Activated CD4-positive, alpha-beta T cell treated with anti-CD3 and anti-CD28 coated beads, Interleukin-2, Interleukin-4, amounts not matched to agents 100 ng/mL and 50 ng/mL, durations not matched to agents 16 hours and 8 hours (primary cell): ENCODE results near the gene SUFU.
A peak's percentile ranks its signal among the peaks of the same experiment; 100 is the strongest.

ENCODE experiments used
- DNase-seq: peaks from one replicate; pipeline ENCODE4 v3.0.0-alpha.2; 2020; ENCODE audit warnings: low spot score

The SUFU gene

DNA sequence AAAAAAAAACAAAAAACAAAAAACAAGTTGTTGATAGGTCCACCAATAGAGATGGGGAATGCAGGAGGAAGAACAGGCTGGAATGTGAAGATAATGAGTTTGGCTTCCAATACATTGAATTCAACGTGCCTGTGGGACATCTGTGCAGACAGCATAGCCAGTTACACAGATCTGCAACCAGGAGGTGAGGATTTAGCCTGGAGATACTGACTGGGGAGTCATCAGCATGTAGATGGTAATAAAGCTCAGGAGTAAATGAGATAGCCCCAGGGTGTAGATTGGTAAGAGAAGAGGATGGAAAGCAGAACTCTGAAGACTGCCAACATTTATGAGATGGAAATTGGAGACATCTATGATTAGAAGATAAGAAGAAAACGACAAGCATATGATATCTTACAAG is 135.8 kb downstream of the SUFU start:
- DNase-seq: no peak

DNA sequence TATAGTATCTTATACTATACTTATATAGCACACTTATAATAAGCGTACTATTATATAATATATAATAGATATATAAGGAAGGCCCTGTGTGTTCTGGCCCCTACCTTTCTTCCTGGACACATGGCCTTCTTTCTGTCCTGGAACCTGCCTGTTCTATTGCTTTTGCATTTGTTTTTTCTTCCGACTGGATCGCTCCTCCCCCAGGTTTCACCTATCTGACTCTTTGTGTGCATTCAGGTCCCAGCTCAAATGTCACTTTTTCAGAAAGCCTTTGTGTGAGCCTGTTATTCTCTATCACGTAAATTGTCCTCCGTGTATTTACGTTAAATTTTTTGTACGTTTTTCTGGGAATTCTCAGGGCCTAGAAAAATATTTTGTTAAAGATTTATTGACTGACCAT is 137.6 kb downstream of the SUFU start:
- DNase-seq: no peak

DNA sequence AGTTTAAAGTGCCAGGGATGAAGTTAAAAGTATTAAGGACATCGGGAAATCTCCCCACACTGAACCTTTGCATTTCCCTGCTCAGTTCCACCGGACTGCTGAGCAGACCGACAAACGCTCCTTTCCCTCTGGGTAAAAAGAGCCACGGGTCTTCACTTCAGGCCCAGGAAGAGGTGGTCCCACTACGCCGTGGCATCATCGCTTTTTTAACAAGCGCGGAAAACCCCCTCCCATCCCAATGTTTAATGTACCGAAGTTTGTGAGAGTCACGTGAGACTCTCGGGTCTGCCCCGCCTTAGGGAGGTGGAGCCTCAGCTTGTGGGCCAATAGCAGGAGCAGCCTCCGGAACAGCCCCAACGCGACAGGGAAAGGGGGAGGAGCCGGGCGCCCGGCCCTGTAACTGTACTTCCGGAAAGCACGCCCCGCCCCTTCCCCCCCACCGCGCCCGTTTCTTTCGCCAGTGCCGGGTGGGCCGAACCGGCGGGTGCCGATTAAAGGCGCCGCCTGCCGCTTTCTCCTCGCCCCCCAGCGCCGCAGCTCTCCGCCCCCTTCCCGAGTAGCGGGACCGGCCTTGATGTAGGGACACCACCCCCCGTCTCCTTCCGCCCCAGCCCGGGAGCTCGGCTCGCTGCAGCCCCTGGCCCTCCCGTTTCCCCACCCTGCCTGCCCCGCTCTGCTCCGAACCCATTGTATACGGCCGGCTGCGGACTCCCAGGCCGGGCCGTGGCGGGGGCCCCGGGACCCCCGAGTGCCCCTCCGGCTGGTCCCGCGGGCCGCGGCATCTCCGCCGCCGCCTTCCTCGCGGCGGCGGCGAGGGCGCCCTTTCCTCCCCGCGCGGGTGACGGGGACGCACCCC is 138.3 kb downstream of the SUFU start:
- DNase-seq: peak; percentile 99

DNA sequence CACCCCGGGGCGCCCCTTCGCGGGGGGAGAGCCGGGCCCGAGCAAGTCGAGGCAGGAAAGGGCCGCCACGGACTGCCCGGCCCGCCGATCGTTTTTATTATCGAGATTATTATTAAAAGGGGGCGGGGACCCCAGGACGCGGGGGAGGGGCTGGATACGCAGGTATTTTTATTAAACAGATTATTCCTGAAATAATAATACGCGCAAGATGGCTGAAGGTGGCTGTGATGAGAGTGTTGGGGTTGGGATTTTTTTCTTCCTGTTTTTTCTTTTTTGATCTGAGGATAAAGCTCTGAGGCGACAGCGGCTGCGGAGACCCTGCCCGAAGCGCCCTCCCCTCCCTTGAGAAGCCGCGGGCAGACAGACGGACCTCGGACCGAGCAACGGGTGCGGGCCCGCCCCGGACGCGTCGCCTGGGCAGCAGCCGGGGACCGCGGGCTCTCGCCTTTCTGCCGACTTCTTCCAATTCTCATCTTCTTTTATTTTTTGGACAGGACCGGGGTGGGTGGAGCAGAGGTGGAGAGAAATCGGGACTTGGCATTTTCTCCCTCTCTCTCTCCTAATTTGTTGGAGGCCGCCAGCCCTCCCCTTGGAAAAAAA is 139.1 kb downstream of the SUFU start:
- DNase-seq: peak; percentile 26

DNA sequence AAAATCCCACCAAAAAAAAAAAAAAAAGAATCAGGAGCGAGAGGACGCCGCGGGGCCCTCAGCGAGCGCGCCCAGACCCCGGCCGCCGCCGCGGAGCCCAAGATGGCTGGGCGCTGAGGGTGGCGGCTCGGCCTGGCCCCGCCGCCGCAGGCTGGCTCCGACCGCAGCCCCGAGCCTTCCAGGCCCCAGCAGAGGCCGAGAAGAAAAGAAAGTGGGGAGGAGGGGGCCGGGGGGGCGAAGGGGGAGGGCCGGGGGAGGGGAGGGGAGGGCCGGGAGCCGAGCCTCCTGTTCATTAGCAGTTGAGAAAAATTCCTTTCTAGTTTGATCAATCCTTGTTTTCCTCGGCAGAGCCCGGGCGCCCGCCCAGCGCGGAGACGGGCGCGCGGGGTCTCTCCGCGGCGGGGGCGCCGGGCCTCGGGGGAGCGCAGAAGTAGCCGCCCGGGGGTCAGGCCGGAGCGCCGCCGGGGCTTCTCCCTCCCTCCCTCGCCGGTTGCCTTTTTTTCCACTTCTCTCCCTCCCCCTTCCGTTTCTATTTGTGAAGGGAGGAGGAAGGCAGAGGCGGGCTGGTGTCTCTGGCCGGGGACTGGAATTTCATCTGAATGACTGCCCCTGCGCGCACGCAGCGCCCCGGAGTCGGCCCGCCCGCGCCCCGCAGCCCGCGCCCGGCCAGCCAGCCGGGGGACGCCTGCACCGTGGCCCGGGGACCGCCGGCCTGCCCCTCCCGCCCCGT is 139.7 kb downstream of the SUFU start:
- peak; percentile 59 for DNase-seq

DNA sequence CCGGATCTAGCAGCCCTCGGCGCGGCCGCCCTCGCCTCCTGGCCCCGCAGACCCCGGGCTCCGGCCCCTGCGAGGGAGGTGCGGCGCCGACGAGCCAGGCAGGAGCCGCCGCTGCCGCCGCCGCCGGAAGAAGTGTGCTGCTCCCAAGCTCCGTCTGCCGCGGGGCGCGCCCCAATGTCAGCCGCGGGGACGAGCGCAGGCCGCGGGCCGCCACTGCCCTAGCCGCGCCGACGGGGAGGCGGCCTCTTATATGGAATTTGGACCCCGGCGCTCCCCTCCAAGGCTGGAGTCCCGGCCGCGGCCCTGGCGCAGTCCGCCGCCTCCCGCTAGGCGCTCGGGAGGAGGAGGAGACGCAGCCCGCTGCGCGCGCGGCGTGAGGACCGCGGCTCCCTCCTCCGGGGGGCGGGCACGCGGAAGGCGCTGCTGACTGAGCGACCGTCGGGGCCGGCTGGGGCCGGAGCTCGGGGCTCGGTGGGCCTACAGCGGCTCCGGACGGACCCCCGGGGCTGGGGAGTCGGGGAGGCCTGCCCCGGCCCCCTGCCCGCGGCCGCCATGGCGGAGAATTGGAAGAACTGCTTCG is 140.4 kb downstream of the SUFU start, which contains the start of gene TRIM8:
TRIM8 (plus strand) TSS at position 414 of the 580 bp plus-strand sequence; CDS start at position 553, 139 bp downstream.
- peak; percentile 54 for DNase-seq

DNA sequence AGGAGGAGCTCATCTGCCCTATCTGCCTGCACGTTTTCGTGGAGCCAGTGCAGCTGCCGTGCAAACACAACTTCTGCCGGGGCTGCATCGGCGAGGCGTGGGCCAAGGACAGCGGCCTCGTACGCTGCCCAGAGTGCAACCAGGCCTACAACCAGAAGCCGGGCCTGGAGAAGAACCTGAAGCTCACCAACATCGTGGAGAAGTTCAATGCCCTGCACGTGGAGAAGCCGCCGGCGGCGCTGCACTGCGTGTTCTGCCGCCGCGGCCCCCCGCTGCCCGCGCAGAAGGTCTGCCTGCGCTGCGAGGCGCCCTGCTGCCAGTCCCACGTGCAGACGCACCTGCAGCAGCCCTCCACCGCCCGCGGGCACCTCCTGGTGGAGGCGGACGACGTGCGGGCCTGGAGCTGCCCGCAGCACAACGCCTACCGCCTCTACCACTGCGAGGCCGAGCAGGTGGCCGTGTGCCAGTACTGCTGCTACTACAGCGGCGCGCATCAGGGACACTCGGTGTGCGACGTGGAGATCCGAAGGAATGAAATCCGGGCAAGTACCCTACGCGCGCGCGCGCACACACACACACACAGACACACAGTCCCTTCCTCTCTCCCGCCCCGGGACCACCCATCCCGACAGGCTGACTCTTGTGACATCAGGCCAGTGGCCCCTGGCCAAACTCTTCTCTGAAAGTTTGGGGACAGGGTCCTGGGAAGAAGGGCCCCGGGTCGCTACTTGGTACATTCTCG is 141.0 kb downstream of the SUFU start:
- peak; percentile 68 for DNase-seq

DNA sequence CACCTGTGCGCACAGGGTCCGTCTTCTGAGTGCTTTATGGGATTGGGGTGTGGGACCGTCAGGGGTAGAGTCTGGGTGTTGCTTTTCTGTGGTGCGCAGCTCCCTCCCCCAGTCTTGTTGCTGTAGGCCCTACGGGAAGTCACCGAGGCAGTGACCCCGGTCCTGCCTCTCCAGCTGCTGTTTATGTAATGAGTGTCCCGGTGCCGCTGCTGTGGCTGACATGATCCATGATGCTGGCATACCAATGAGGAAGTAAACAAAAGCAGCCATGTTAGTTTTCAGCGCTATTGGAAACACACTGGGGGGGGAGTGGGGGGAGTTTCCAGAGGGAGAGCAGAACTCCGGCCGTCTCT is 141.6 kb downstream of the SUFU start:
- DNase-seq: peak; percentile 35

DNA sequence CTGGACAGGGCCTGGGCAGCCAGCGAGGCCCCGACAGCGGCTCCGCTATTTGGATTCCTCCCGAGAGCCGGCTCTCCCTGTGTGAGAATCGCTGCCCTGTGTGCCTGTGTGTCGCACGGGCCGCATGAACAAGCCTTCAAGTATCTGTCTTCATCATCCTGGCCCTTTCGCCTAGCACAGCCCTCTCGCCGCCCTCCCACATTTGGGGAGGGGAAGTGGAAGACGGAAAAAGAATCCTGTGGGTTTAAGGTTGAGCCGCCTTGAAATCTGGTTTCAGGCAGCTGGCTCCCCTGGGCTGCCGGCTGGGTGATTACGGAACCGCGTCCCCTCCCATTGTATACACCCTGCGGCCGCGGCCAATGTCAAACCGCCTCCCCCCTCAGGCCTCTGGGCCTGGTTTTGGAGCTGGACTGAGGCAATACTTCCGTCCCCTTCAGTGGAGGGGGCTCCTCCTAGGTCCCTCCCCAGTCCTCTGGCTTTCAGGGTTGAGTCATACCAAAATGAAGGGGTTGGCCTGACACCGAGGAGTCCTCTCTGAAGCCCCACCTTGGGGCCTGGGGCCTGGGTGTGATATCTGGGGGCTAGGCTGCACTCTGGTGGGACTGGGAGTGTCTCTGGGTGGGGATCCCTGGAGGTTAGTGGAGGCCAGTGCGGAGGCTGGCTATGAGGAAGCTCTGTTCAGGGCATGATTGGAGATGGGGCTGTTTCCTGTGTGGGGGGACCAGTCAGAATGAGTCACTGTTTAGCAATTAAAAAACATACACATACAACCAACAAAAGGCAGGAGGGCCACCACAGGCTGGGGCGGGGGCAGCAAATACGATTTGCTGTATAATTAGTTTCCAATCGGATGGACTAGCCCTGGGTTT is 142.2 kb downstream of the SUFU start:
- DNase-seq: peak; percentile 83

DNA sequence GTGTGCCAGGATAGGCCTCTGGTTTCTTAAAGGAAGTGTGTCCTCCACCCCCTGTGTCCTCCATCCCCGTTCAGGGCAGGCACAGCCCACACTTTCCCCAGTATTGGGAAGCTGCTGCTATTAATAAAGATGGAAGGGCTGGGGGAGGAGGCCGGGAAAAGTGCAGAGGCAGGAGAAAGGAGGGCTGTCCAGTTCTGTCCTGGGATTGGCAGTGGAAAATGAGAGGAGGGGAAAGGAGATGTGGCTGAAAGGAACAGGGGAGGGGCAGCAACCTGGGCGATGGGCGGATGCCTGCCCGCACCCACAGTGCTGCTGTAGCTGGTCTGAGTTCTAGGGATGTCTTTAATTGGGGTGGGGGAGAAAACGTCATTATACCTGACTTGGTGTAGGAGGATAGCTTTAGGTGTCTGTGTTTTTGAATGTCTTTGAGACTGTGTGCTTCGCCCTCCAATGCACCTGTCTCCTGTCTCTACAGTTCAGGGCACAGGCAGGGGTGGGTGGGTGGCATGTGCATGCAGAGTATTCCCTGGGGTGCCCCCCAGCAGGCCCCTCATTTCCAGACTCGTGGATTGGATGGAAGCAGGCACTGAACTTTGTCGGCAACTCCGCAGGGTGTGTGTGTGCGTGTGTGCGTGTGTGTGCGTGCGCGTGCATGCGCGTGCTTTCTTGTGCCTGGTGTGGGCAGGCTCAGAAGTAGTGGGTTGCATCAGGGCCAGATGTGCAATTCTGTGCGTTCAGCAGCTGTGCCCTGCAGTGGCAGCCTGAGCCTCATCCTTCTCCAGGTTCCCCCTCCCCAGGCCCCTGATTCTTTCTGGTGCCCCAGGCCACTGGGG is 143.1 kb downstream of the SUFU start:
- peak; percentile 53 for DNase-seq

DNA sequence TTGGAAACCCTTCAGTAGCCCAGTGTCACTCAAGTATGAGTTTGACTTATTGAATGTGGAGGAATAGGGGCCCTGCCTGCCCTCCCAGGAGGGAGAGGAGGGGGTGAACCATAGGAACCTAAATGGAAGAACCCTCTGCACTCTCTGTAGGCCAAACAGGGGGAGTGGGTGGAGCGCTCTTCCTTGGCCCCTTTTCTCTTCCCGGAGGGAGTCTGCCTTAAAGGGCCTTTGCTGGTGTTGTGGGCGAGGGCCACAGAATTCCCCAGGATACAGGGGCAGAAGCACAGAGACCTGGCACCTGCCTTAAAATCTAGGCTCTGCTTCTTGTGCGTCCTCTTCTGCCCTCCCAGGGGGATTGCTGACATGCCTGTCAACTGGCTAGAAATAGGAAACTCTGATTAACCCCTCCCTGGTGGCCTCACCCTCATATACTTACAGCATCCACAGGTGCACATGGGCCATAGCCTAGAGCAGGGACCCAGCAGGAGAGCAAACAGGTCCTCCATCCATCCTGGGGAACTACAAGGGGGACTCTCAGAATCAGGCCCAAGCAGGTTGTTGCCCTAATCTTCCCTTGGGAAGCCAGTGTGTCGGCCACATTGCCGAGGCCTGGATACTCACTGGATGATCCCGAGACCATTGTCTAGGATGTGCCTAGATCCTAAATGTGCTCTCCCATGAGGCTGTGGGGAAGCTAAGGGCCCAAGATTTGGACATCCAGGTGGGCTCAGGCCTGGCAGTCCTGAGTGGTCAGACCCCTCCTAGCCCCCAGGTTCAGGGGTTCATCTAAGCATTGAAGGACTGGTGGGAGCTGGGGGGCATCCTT is 143.9 kb downstream of the SUFU start:
- no peak for DNase-seq

DNA sequence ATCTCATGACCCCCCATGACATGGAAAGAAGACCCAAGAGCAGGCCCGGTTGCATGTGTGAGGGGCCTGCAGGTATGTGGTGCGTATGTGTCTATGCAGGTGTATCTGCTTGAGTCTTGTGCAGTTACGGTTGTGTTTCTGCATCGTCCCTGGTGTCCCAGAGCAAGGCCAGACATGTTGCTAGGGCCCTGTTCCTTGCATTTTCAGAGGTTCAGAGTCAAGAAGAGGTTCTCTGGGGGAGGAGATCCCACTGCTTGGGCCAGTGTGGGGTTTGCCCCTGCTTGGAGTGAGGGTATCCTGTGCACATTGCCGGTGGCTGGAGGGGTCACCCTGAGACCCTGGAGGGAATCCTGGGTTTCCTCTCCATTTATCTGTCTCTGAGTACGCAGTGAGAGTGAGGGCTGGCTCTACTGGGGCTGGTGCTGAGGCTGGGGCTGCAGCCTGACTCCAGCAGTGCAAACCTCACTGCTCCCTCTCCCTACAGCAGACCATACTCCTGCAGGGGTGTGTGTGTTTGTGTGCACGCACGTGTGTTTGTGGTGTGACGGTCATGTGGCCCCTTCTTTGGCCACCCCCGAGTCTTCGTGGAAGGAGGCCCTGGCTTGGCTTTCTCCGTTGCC is 144.6 kb downstream of the SUFU start:
- DNase-seq: no peak

DNA sequence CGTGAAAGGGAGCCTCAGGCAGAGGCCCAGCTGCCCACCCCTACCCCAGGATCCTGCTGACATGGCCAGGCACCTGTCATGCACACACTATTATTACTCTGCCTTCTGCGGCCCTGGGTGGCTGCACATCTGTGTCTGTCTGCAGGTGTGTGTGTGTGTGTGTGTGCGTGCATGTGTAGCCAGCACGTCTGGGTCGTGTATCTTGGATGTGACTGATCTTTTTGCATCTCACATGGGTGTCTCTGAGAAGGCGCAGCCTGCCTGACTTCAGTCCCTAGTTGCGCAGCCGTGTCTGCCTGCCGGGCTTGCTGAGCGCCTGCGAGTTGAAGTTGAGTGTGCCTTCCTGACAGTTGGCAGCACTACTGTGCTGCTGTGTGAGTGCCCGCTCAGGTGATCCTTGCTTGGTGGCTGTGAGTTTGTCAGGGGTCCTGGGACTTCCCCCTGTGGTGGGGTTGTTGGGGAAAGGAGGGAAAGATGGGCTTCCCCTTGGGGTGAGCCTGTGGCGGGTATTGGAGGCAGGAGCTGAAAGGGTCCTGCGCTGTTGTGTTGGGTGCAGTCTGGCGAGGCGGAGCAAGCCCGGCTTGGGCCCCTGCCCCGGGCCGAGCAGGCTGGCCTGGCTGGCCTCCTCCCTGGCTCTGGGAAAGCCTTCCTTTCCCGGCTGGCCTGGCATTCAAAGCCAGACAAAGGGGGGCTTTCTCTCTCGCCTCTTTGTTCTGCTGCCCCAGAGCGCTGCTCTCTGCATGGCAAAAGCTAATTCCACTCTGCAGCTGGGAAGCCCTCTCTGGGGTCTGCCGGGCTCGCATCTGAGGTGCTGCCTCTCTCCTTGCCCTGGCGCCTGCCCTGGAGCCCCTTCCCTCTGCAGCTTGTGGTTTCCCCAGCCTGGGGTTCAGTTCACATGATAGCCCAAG is 145.4 kb downstream of the SUFU start:
- no peak for DNase-seq

DNA sequence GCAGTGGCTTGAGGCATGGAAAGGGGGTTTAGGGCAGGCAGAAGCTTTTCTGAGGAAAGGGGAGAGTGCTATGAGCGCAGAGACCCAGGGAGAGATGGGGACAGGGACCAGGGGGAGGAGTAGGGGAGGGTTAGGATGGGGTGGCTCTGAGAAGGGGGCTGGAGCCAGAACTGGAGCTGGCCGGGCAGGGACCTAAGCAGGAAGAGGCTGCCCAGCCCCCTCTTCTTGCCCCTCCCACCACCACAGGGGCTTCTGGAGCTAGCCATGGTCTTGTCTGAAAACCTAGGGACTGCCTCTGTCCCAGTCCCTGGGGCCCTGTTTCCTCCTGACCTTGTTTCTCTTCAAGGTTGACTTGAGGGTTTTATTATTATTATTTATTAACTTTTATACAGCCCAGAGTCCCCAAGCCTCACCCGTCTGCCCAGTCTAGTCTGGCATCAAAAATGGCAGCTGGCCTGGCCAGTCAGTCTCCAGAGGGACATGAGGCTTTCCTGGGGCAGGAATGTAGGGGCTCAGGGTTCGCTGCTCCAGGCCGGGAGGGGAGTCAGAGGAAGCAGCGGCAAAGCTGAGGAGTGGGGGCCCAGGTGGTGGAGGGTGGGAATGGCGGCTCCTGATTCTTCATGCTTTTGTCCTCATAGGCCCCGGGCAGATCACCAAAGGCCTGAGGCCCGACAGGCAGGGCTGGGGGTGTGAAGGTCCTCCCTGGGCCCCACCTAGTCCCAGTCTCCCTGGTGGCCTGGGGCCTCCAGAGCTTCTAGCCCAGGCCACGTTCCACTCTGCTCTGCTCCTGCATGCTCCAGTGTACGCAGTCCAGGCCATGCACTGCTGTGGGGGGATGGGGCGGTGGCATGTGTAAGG is 146.3 kb downstream of the SUFU start:
- no peak for DNase-seq

DNA sequence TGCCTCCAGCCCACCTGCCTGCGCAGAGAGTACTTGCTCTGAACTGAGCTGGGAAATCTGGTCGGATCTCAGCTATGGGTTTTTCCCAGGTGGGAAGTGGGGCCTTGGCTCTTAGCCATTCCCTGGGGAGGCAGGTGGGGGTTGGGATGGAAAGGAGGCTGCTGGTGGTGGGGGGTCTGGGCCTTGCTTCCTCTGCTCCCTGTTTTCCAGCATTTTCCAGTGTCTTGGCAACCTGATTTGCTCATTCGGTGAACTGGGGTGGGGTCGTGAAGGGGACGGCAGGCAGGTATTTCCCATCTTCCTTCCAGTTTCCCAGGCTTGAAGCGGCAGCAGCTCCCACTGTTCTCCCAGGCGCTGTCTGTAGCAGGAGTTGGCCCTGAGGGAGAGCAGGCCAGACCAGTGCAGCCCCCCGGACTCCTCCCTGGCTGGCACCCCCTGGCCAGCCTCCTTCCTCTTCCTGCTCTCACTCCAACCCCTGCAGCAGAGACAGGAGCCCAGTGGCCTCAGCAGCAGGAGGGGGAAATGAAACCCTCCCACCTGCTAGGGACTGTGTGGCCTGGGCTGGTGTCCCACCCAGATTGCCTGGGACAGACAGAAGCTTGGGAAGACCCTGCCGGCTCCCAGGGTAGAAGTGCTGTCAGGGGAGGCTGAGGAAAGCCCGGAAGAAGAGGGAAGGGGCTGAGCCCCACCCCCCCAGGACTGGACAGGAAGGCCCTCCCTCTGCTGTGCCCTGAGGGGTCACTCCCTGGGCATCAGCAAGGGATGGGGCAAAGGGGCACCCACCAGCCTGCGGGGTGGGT is 147.1 kb downstream of the SUFU start:
- DNase-seq: no peak
